ENCODE measurements around the gene COL9A1. TPM values are rescaled to one million over a fixed set of nuclear protein-coding genes. Genes with fewer than 3 reads are reported as not detected.

The COL9A1 gene
- total RNA-seq, 1 experiment from 2014 or later, result 7.8 TPM

GRCh38 chr6:70274338-70274737 lies 28.5 kb downstream of the COL9A1 start:
- H2AK5ac ChIP-seq (ENCODE audit: insufficient read length, low read length), result no peak overlapping the region
- H3K23ac ChIP-seq (ENCODE audit: insufficient read length, low read depth, low read length), result no peak overlapping the region
- H3K27ac Mint-ChIP-seq, result no peak overlapping the region
- no peak overlapping the region for H3K56ac ChIP-seq (ENCODE audit: insufficient read length, low read depth, low read length)
- H3K27me3 Mint-ChIP-seq (ENCODE audit: low read depth), result no peaks in the 10 kb centered on the region
- H2BK5ac ChIP-seq (ENCODE audit: insufficient read length, low read length), result no peak overlapping the region
- no peak overlapping the region for H3T11ph ChIP-seq (ENCODE audit: low read length)
- H2BK20ac ChIP-seq (ENCODE audit: low read depth, low read length, poor library complexity, severe bottlenecking), result no peak overlapping the region
- H3K23me2 ChIP-seq (ENCODE audit: insufficient read length, low read depth, low read length, poor library complexity, severe bottlenecking), result no peaks in the 10 kb centered on the region
- H2AFZ ChIP-seq (ENCODE audit: low read length), result no peak overlapping the region
- H3K18ac ChIP-seq (ENCODE audit: insufficient read length, low read depth, low read length), result no peak overlapping the region
- no peak overlapping the region for H2BK15ac ChIP-seq (ENCODE audit: low read depth, low read length)
- no peaks in the 10 kb centered on the region for H3K79me2 ChIP-seq (ENCODE audit: insufficient read depth, low read length)
- H3K9me3 ChIP-seq (ENCODE audit: control insufficient read depth, low read depth, low read length), result no peaks in the 10 kb centered on the region
- no peak overlapping the region for H3K14ac ChIP-seq (ENCODE audit: insufficient read depth, low read length)
- H4K91ac ChIP-seq (ENCODE audit: insufficient read length, low read depth, low read length), result no peak overlapping the region
- peaks cover 6 to 10% of the 10 kb centered on the region in 2 experiments; a peak in 3 of 4 replicates for H3K4me1 Mint-ChIP-seq
- no peak overlapping the region for H3K4me3 Mint-ChIP-seq
- no peaks in the 10 kb centered on the region for H3K79me1 ChIP-seq (ENCODE audit: insufficient read depth, low read depth, low read length, poor library complexity, severe bottlenecking)
- no peak overlapping the region for H3K9ac ChIP-seq (ENCODE audit: extremely low read depth, insufficient read length, low read length)
- H2BK12ac ChIP-seq (ENCODE audit: insufficient read length, low read depth, low read length), result no peak overlapping the region
- H3K36me3 Mint-ChIP-seq (ENCODE audit: insufficient read depth in 1 of 3, low read depth in 3 of 3), result peaks cover 0 to 8% (median 2%) of the 10 kb centered on the region in 3 experiments; a peak in 3 of 7 replicates
- H4K20me1 ChIP-seq (ENCODE audit: control insufficient read depth, insufficient read depth, insufficient read length), result no peaks in the 10 kb centered on the region
- no peak overlapping the region for H3K27ac ChIP-seq (ENCODE audit: insufficient read length, low read depth, low read length)
- no peaks in the 10 kb centered on the region for H3K9me3 Mint-ChIP-seq
- no peak overlapping the region for H4K5ac ChIP-seq (ENCODE audit: insufficient read length, low read depth, low read length)
- no peak overlapping the region for H2BK120ac ChIP-seq (ENCODE audit: low read depth, low read length, poor library complexity, severe bottlenecking)
- H3K4me2 ChIP-seq (ENCODE audit: insufficient read depth, insufficient read length, low read length), result no peak overlapping the region
- H4K8ac ChIP-seq (replicated peaks; ENCODE audit: insufficient read length, low read depth, low read length), result no peak overlapping the region
- H3K27me3 ChIP-seq (ENCODE audit: insufficient read depth, low read length), result no peaks in the 10 kb centered on the region
- TF ChIP-seq, protein P1, sequence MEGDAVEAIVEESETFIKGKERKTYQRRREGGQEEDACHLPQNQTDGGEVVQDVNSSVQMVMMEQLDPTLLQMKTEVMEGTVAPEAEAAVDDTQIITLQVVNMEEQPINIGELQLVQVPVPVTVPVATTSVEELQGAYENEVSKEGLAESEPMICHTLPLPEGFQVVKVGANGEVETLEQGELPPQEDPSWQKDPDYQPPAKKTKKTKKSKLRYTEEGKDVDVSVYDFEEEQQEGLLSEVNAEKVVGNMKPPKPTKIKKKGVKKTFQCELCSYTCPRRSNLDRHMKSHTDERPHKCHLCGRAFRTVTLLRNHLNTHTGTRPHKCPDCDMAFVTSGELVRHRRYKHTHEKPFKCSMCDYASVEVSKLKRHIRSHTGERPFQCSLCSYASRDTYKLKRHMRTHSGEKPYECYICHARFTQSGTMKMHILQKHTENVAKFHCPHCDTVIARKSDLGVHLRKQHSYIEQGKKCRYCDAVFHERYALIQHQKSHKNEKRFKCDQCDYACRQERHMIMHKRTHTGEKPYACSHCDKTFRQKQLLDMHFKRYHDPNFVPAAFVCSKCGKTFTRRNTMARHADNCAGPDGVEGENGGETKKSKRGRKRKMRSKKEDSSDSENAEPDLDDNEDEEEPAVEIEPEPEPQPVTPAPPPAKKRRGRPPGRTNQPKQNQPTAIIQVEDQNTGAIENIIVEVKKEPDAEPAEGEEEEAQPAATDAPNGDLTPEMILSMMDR (conservative IDR thresholded peaks at IDR 0.05), result no peak
- WGBS (ENCODE audit: extremely low coverage, insufficient read length, low lambda C conversion rate), result no CpG with 5 or more reads among the region's 4 CpGs
- DNase-seq, result no peak
- H3K4ac ChIP-seq (ENCODE audit: low read depth, low read length), result no peak overlapping the region
- no peaks in the 10 kb centered on the region for H3K4me1 ChIP-seq (ENCODE audit: insufficient read depth, low read length)

All from H9 (cell line).